SIG-M5 (cell line): ENCODE results near the gene RASD1.

ENCODE experiments used
- DNase-seq: peaks from one replicate; lab custom pipeline; 2025; lab: John Stamatoyannopoulos, UW

RASD1 gene

GRCh38 chr17:17510456-17511292 lies 14.5 kb upstream of the RASD1 start:
- DNase-seq, result no peak

GRCh38 chr17:17509601-17510425 lies 13.6 kb upstream of the RASD1 start:
- no peak for DNase-seq

DNA sequence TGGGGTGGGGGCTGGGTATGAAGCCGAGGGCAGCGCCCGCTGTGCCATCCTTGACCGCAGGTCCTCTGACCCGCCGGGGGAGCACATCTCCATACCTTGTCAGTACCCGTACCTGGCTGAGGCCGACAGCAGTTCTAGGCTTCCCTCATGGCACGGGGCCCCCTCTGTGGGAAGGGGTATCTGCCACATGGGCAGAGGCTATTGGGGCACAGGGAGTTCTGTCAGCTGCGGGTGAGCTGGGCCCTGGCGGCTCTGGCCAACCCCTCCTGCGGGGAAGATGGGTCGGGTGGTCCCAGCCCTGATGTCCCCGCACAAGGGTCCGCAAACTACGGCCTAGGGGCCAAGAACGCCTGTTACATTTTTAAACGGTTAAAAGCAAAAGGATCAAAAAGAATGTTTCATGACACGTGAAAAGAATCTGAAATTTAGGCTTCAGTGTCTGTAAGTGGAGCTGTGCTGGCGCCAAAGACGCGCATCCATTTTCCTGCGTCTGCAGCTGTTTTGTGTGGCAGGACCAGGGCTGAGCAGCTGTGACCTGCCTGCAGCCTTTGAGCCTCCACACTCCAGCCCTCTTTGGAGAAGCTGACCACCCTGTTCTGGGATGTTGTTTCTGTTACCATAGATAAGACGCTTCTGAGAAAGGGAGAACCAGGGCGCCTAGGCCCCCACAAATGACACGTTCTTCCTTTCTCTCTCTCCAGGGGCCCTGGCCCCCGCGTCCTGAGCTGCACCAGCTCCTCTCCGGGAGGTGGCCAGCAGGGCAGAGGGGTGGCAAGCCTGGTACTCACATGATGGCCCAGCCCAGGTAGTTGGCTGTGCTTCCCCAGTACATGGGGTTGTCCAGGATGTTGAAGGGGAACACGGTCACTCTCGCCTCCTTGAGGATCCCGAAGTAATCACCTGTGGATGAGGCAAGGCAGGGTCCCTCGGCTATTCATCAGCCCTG lies 12.7 kb upstream of the RASD1 start:
- DNase-seq, result no peak

- DNase-seq, result no peak
Measured at GRCh38 chr17:17508019-17508535, 11.9 kb upstream of the RASD1 start.

GRCh38 chr17:17507465-17508011 lies 11.3 kb upstream of the RASD1 start:
- no peak for DNase-seq

- no peak for DNase-seq
Measured at GRCh38 chr17:17506893-17507464, 10.8 kb upstream of the RASD1 start.

- DNase-seq, result no peak
Measured at GRCh38 chr17:17506181-17506741, 10.1 kb upstream of the RASD1 start.

DNA sequence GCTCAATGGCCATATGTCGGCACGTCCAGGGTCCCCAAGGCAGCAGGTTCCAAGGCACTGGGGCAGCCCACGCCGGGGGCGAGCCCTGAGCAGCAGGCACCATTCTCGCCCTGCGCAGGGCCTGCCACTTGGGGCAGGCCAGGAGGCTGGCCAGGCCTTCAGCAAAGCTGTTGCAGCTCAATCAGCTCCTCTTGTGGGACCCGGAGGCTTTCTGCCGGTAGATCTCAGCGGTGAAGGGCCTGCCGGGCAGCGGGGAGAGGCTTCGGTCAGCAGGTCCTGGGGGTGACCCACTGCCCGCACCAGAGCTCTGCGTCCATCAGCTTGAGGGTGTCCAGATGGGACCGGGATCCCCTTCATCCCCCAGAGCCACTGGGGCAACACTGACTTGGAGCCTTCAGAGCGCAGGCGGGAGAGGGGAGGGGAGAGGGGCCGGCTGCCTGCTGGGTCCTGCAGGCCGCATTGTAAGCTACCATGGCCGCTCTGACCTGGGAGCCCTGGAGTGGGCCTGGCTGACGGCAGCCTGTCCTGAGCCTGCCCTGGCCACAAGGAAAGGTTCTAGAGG lies 9.5 kb upstream of the RASD1 start:
- no peak for DNase-seq

- DNase-seq, result no peak
Measured at GRCh38 chr17:17505151-17505550, 9.0 kb upstream of the RASD1 start.

DNA sequence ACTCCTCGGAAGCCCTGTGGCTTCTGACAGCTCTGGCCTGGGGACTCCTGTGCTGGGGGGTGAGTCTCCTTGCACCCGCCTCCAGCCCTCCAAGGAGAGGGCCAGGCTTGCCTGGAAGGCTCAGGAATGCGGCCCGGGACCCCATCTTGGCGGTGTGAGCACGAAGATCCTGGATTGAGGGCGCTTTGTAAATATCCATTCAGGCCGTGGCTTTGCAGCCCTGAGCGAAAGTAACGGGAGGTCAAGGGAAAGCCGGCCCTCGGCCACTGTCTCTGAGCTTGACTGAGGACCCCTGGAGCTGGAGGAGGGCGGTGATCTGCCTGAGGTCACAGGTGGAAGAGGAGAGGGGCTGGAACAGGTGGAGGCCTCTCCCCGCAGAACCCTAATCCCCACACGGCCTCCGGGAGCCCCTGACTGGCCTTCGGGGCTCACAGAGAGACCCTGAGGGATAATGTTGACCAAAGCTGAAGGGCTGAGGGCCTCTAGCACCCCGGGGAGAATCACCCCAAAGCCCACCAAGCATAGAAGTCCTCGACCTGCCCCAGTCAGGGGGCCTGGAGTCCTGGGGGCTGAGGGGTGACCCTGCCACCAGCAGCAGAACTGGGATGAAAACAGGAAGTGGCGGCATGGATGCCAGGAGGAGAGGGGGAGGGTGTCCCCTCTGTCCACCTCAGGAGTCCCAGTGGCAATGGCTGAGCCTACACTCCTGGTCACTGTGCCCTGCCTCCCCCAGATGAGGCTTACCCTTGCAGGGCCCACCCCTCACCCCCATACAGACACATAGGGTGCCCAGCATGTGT lies 8.3 kb upstream of the RASD1 start:
- DNase-seq, result no peak

- no peak for DNase-seq
Measured at GRCh38 chr17:17503566-17504130, 7.5 kb upstream of the RASD1 start.

- DNase-seq, result no peak
Measured at GRCh38 chr17:17502741-17503565, 6.8 kb upstream of the RASD1 start.

DNA sequence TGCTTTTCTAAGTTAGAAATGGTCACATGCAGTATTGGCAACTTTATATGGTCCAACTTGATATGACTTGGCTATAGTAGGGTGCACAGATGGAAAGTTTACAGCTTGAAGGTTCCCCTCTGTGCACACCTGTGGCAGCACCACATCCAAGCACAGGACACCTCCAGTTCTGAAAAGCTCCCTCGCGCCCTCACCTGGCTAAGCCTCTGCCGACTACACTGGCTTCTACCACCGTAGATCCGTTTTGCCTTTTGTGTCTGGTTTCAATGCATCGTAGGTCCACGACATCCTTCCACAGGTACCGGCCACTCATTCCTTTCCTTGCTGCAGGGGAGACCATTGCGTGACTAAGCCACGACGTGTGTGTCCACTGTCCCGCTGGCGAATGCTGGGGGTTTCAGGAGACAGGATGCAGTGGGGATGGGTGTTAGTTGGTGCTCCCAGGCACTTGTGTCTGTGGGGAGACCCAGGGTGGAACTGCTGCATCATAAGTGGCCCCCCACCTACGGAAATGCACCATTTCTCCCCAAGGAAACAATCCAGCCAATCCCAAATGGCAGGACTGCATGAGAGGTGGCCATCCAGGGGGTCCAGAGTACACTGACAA lies 4.9 kb upstream of the RASD1 start:
- DNase-seq, result no peak

GRCh38 chr17:17499402-17500145 lies 3.4 kb upstream of the RASD1 start:
- no peak for DNase-seq

GRCh38 chr17:17498606-17499301 lies 2.6 kb upstream of the RASD1 start:
- no peak for DNase-seq

DNA sequence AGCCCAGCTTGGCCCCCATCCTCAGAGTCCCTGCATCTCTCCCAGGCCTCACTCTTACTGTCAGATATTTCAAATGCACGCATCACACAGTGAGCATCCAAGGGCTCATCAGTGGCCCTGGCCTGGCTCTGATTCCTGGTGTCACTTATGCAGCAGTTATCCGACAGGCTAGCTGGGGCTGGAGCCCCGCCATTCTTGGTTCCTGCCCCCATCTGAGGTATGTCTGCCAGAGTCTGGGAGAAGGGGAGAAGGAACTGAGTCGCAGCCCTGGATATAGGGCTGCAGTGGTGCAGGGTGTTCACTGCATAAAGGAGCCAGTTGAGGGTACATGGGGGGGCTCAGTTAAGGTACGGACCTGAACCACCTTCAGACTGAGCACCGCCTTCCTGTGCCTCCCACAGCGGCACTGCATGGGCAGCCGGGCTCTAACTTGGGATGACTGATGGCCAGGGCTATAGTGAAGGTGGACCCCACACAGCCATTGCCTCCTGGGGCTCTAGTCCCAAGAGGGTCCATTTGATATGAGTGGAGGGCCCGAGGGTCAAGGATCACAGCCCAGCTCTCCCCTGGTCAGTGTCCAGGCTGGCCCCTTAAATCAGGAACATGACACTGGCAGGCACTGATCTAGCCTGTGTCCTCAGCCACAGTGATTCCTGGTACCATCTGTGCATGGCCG lies 1.8 kb upstream of the RASD1 start:
- no peak for DNase-seq
